SK-N-SH (cell line): Measurements from ENCODE around the gene BIN2.

Source experiments
- EZH2phosphoT487 ChIP-seq: fragments of 200-600 bp; sonication (generic); IDR thresholded peaks from 2 replicates; pipeline ENCODE4 v1.6.1; 2017; ENCODE audit warnings: low read depth, mixed run types, mild to moderate bottlenecking, antibody characterized with exemption, moderate library complexity, borderline replicate concordance
- FOSL2 ChIP-seq: IDR thresholded peaks from 2 replicates; pipeline ENCODE4 v1.4.0; 2012; ENCODE audit warnings: low read depth, mild to moderate bottlenecking, moderate library complexity, borderline replicate concordance
- FOXJ3 ChIP-seq: sonication (generic); formaldehyde crosslinking; IDR thresholded peaks from 2 replicates; pipeline ENCODE4 v1.5.1; 2020; ENCODE audit warnings: mild to moderate bottlenecking, missing genetic modification reagents
- JUND ChIP-seq: IDR thresholded peaks from 2 replicates; pipeline ENCODE4 v1.4.0; 2012
- MAX ChIP-seq: IDR thresholded peaks from 2 replicates; pipeline ENCODE4 v1.4.0; 2012; ENCODE audit warnings: low read depth
- NRF1 ChIP-seq: IDR thresholded peaks from 2 replicates; pipeline ENCODE4 v1.6.1; 2012; ENCODE audit warnings: low read depth, mild to moderate bottlenecking, low read length
- POLR2AphosphoS5 ChIP-seq: IDR thresholded peaks from 2 replicates; pipeline ENCODE4 v1.6.1; 2012; ENCODE audit warnings: low read depth, low read length
- RCOR1 ChIP-seq: fragments of 150-350 bp; IDR thresholded peaks from 2 replicates; pipeline ENCODE4 v1.6.1; 2017; ENCODE audit warnings: antibody characterized with exemption, low read length
- TCF12 ChIP-seq: IDR thresholded peaks from 2 replicates; pipeline ENCODE4 v1.4.0; 2012
- TEAD4 ChIP-seq: IDR thresholded peaks from 2 replicates; pipeline ENCODE4 v1.4.0; 2012; ENCODE audit warnings: mild to moderate bottlenecking, borderline replicate concordance; ENCODE audit not compliant: insufficient read depth
- USF1 ChIP-seq: IDR thresholded peaks from 2 replicates; pipeline ENCODE4 v1.4.0; 2012; ENCODE audit warnings: low read depth, borderline replicate concordance
- YY1 ChIP-seq: IDR thresholded peaks from 2 replicates; pipeline ENCODE4 v1.4.0; 2012; ENCODE audit warnings: low read depth, mild to moderate bottlenecking
- TF ChIP-seq, protein P1 (sequence below): fragments of 200-600 bp; sonication (generic); IDR thresholded peaks from 2 replicates; pipeline ENCODE4 v1.6.1; 2017; ENCODE audit warnings: antibody characterized with exemption, mild to moderate bottlenecking, moderate library complexity

GRCh38 chr12:51349026-51349425, 25.1 kb upstream of the BIN2 start:
- TF ChIP-seq USF1, result no peak
- no peak for TF ChIP-seq POLR2AphosphoS5
- no peak for TF ChIP-seq JUND
- no peak for TF ChIP-seq MAX
- TF ChIP-seq TEAD4, result no peak
- TF ChIP-seq EZH2phosphoT487, result no peak
- TF ChIP-seq TCF12, result no peak
- TF ChIP-seq, protein P1, sequence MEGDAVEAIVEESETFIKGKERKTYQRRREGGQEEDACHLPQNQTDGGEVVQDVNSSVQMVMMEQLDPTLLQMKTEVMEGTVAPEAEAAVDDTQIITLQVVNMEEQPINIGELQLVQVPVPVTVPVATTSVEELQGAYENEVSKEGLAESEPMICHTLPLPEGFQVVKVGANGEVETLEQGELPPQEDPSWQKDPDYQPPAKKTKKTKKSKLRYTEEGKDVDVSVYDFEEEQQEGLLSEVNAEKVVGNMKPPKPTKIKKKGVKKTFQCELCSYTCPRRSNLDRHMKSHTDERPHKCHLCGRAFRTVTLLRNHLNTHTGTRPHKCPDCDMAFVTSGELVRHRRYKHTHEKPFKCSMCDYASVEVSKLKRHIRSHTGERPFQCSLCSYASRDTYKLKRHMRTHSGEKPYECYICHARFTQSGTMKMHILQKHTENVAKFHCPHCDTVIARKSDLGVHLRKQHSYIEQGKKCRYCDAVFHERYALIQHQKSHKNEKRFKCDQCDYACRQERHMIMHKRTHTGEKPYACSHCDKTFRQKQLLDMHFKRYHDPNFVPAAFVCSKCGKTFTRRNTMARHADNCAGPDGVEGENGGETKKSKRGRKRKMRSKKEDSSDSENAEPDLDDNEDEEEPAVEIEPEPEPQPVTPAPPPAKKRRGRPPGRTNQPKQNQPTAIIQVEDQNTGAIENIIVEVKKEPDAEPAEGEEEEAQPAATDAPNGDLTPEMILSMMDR, result no peak
- no peak for TF ChIP-seq YY1
- TF ChIP-seq NRF1, result no peak
- TF ChIP-seq FOSL2, result no peak
- TF ChIP-seq RCOR1, result no peak
- TF ChIP-seq FOXJ3, result no peak
